Activated CD8-positive, alpha-beta memory T cell treated with anti-CD3 and anti-CD28 coated beads, Interleukin-2, amount 50 U/mL, for 1 hour (primary cell): ENCODE measurements around the gene NDUFAF2.
"Not testable (repeated sequence)": the region's sequence is repeated elsewhere in the genome, so short reads cannot be mapped to it uniquely, and the experiment has no call there.

Experiments used
- DNase-seq: peaks from one replicate; pipeline ENCODE4 v3.0.0-alpha.2; 2020; ENCODE audit errors: extremely low read depth

The NDUFAF2 gene

GRCh38 chr5:60993425-60993824, 48.4 kb downstream of the NDUFAF2 start:
- no peak for DNase-seq

- no peak for DNase-seq
Observed at GRCh38 chr5:60993875-60994571, 49.0 kb downstream of the NDUFAF2 start.

- no peak for DNase-seq
Observed at GRCh38 chr5:60996368-60996767, 51.4 kb downstream of the NDUFAF2 start.

GRCh38 chr5:60997721-60998120, 52.7 kb downstream of the NDUFAF2 start:
- DNase-seq = no peak

- DNase-seq = no peak
Observed at GRCh38 chr5:61000887-61001286, 55.9 kb downstream of the NDUFAF2 start.

GRCh38 chr5:61001647-61002046, 56.6 kb downstream of the NDUFAF2 start:
- no peak for DNase-seq

- no peak for DNase-seq
Observed at GRCh38 chr5:61002611-61003355, 57.8 kb downstream of the NDUFAF2 start.

GRCh38 chr5:61004448-61004847, 59.4 kb downstream of the NDUFAF2 start:
- DNase-seq = no peak

GRCh38 chr5:61009907-61010306, 64.9 kb downstream of the NDUFAF2 start:
- no peak for DNase-seq

GRCh38 chr5:61010467-61011454, 65.8 kb downstream of the NDUFAF2 start:
- DNase-seq = no peak

GRCh38 chr5:61018062-61018461, 73.1 kb downstream of the NDUFAF2 start:
- no peak for DNase-seq

- no peak for DNase-seq
Observed at GRCh38 chr5:61019642-61020041, 74.6 kb downstream of the NDUFAF2 start.

- DNase-seq = no peak
Observed at GRCh38 chr5:61020415-61020814, 75.4 kb downstream of the NDUFAF2 start.

- no peak for DNase-seq
Observed at GRCh38 chr5:61023131-61023530, 78.1 kb downstream of the NDUFAF2 start.

- no peak for DNase-seq
Observed at GRCh38 chr5:61026004-61026403, 81.0 kb downstream of the NDUFAF2 start.

- no peak for DNase-seq
Observed at GRCh38 chr5:61028382-61028781, 83.4 kb downstream of the NDUFAF2 start.

GRCh38 chr5:61029456-61030162, 84.6 kb downstream of the NDUFAF2 start:
- no peak for DNase-seq

- no peak for DNase-seq
Observed at GRCh38 chr5:61030163-61030482, 85.1 kb downstream of the NDUFAF2 start.

GRCh38 chr5:61031301-61031700, 86.3 kb downstream of the NDUFAF2 start:
- DNase-seq = not testable (repeated sequence)

GRCh38 chr5:61044545-61044944, 99.5 kb downstream of the NDUFAF2 start:
- no peak for DNase-seq

- no peak for DNase-seq
Observed at GRCh38 chr5:61047346-61047745, 102.3 kb downstream of the NDUFAF2 start.

GRCh38 chr5:61048534-61048933, 103.5 kb downstream of the NDUFAF2 start:
- no peak for DNase-seq
